DOHH2 (cell line): ENCODE measurements around the gene AMBRA1.

ENCODE experiments used
- H3F3A ChIP-seq: fragments of 200-600 bp; sonication (generic), shearing (Covaris generic); 2 replicates; pipeline ENCODE4 v1.6.0; 2016; ENCODE audit warnings: antibody characterized with exemption, mild to moderate bottlenecking; ENCODE audit not compliant: control insufficient read depth, insufficient read depth
- H3K27ac ChIP-seq: fragments of 200-600 bp; sonication (generic); 2 replicates; pipeline ENCODE4 v1.5.1; 2014; ENCODE audit warnings: low read depth, mild to moderate bottlenecking, low read length, moderate library complexity
- H3K27me3 ChIP-seq: fragments of 200-600 bp; sonication (generic); 2 replicates; pipeline ENCODE4 v1.6.1; 2014; ENCODE audit warnings: mild to moderate bottlenecking, low read length, mixed read lengths; ENCODE audit not compliant: control insufficient read depth
- H3K36me3 ChIP-seq: fragments of 200-600 bp; sonication (generic); 2 replicates; pipeline ENCODE4 v1.6.1; 2014; ENCODE audit warnings: mild to moderate bottlenecking, low read length, moderate library complexity, mixed read lengths; ENCODE audit not compliant: control insufficient read depth
- H3K4me1 ChIP-seq: fragments of 200-600 bp; sonication (generic); 2 replicates; pipeline ENCODE4 v1.6.1; 2014; ENCODE audit warnings: mild to moderate bottlenecking, low read length, mixed read lengths; ENCODE audit not compliant: control insufficient read depth
- H3K4me2 ChIP-seq: fragments of 200-600 bp; sonication (generic); 2 replicates; pipeline ENCODE4 v1.6.0; 2014; ENCODE audit warnings: mild to moderate bottlenecking, low read length, moderate library complexity
- H3K4me3 ChIP-seq: fragments of 200-600 bp; sonication (generic); 2 replicates; pipeline ENCODE4 v1.5.1; 2014; ENCODE audit warnings: mild to moderate bottlenecking, low read length, mixed read lengths
- H3K79me2 ChIP-seq: fragments of 200-600 bp; sonication (generic); 2 replicates; pipeline ENCODE4 v1.6.1; 2014; ENCODE audit warnings: mild to moderate bottlenecking, low read length, mixed read lengths; ENCODE audit not compliant: control insufficient read depth
- H3K9me2 ChIP-seq: fragments of 200-600 bp; sonication (generic); replicated peaks from 2 replicates; pipeline ENCODE4 v1.6.1; 2014; ENCODE audit warnings: mild to moderate bottlenecking, low read length, mixed read lengths; ENCODE audit not compliant: control insufficient read depth
- H3K9me3 ChIP-seq: fragments of 200-600 bp; sonication (generic); 2 replicates; pipeline ENCODE4 v1.6.1; 2014; ENCODE audit warnings: antibody characterized with exemption, low read length, mixed read lengths; ENCODE audit not compliant: control insufficient read depth, insufficient read depth
- H4K20me1 ChIP-seq: fragments of 200-600 bp; sonication (generic); 2 replicates; pipeline ENCODE4 v1.6.0; 2014; ENCODE audit warnings: low read depth, mild to moderate bottlenecking, antibody characterized with exemption, low read length, moderate library complexity; ENCODE audit not compliant: control insufficient read depth, insufficient read depth
- EZH2phosphoT487 ChIP-seq: fragments of 200-600 bp; sonication (generic); IDR thresholded peaks from 2 replicates; pipeline ENCODE4 v1.6.1; 2017; ENCODE audit warnings: borderline replicate concordance, mild to moderate bottlenecking, antibody characterized with exemption, low read length, moderate library complexity, mixed read lengths
- TF ChIP-seq, protein P1 (sequence below): fragments of 200-600 bp; sonication (generic); IDR thresholded peaks from one replicate; pipeline ENCODE4 v1.5.1; 2014; ENCODE audit warnings: antibody characterized with exemption, mild to moderate bottlenecking, low read depth, low read length; ENCODE audit not compliant: poor library complexity, severe bottlenecking

AMBRA1 gene

DNA sequence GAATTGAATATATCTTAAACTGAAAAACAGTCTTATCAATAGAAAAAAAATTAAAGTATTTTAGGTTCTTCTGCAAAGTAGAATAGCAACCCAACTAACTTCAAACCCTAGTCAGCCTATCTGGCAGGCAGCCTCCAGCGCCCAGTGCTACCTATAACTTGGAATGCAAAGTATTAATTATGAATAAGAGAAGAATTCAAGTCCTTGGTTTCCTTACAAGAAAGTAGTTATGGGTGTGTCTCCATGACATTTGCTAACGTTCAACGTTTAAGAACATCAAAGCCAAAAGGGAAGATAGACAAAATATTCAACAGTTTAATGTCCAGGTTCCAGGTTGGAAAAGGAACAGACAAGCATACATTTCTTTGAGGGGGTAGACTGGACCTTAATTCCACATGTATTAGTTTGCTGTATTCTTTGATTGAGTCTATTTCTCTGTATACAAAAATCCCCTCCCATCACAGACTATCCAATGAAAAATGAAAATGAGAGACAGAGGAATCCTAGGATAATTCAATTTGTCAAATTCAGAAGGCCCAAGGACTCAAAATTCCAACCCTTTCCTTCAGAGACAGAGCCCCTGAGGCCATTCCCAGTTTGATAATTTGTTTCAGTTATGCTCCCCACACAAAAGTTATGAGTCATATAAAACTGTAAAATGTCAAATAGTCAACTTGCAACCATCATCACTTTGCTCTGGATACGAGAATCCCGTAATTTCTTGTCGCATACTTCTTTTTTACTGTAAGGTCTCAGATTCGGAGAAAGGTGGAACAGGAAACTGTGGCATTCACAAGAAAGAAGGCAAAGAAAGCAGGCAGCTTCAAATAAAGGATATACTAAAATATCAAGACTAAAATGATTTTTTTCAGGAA is 118.5 kb downstream of the AMBRA1 start:
- Histone ChIP-seq H3K79me2 (no peaks in the 10 kb centered on the region), H3F3A (no peaks in the 10 kb centered on the region), H3K4me1 (peaks cover 7% of the 10 kb centered on the region; the same call in 1 of the 2 replicates), H3K9me3 (no peaks in the 10 kb centered on the region), H4K20me1 (no peaks in the 10 kb centered on the region), H3K27ac (no peak overlapping the region), H3K27me3 (no peaks in the 10 kb centered on the region), H3K9me2 (no peaks in the 10 kb centered on the region), H3K4me2 (no peak overlapping the region), H3K36me3 (no peaks in the 10 kb centered on the region), H3K4me3 (no peak overlapping the region)
- TF ChIP-seq, protein P1, sequence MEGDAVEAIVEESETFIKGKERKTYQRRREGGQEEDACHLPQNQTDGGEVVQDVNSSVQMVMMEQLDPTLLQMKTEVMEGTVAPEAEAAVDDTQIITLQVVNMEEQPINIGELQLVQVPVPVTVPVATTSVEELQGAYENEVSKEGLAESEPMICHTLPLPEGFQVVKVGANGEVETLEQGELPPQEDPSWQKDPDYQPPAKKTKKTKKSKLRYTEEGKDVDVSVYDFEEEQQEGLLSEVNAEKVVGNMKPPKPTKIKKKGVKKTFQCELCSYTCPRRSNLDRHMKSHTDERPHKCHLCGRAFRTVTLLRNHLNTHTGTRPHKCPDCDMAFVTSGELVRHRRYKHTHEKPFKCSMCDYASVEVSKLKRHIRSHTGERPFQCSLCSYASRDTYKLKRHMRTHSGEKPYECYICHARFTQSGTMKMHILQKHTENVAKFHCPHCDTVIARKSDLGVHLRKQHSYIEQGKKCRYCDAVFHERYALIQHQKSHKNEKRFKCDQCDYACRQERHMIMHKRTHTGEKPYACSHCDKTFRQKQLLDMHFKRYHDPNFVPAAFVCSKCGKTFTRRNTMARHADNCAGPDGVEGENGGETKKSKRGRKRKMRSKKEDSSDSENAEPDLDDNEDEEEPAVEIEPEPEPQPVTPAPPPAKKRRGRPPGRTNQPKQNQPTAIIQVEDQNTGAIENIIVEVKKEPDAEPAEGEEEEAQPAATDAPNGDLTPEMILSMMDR = no peak
- TF ChIP-seq EZH2phosphoT487 = no peak

DNA sequence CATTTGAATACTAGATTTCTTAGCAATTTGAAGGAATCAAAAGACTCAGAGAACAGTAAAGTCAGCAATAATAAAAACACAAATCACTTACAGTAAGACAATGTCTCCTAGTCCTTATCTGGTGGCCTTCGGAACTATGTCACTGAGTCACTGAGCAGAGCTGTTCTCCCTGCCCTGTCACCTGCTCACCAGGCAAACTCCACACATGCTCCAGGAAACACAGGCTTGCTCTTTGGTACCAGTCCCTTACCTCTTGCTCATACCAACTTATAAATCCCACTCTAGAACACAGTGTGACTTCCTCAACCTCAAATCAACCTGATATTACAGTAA is 121.2 kb downstream of the AMBRA1 start:
- Histone ChIP-seq H3K4me2 (no peak overlapping the region), H3K27ac (no peak overlapping the region)

GRCh38 chr11:46471943-46472661 is 121.7 kb downstream of the AMBRA1 start:
- Histone ChIP-seq H3K36me3 (no peaks in the 10 kb centered on the region), H4K20me1 (no peaks in the 10 kb centered on the region), H3K27me3 (no peaks in the 10 kb centered on the region), H3K4me3 (no peak overlapping the region), H3K4me2 (no peak overlapping the region), H3K27ac (no peak overlapping the region), H3K4me1 (peaks cover 7% of the 10 kb centered on the region; the same call in 1 of the 2 replicates), H3K9me2 (no peaks in the 10 kb centered on the region), H3K9me3 (no peaks in the 10 kb centered on the region), H3F3A (no peaks in the 10 kb centered on the region), H3K79me2 (no peaks in the 10 kb centered on the region)
- TF ChIP-seq, protein P1 = no peak
- TF ChIP-seq EZH2phosphoT487 = no peak

More for the DNA sequence above, 121.2 kb downstream of the AMBRA1 start:
- Histone ChIP-seq H3F3A (no peaks in the 10 kb centered on the region), H4K20me1 (no peaks in the 10 kb centered on the region), H3K27me3 (no peaks in the 10 kb centered on the region), H3K4me3 (no peak overlapping the region), H3K36me3 (no peaks in the 10 kb centered on the region), H3K9me3 (no peaks in the 10 kb centered on the region), H3K9me2 (no peaks in the 10 kb centered on the region), H3K4me1 (peaks cover 7% of the 10 kb centered on the region; the same call in 1 of the 2 replicates), H3K79me2 (no peaks in the 10 kb centered on the region)
- TF ChIP-seq, protein P1 = no peak
